PC-3 (cell line): ENCODE measurements around the gene RXYLT1. TPM values are rescaled to one million over a fixed set of nuclear protein-coding genes. Genes with fewer than 3 reads are reported as not detected.

Source experiments
- ATAC-seq: fragments of 200-7000 bp; cut with Tn5 transposase; 2 replicates; pipeline ENCODE4 v1.9.1; 2020; ENCODE audit warnings: mild to moderate bottlenecking, moderate library complexity
- BruUV-seq: library from RNA; stranded (reverse); fragments of 400-500 nt; replicated peaks from 2 replicates; lab custom pipeline; 2021; lab: Mats Ljungman, UMichigan
- CTCF ChIA-PET: fragments of 300-600 bp; sonication (Branson Sonifier 250); formaldehyde crosslinking; loops from one replicate; lab custom pipeline; 2022; ENCODE audit warnings: antibody characterized with exemption; lab: Charles Lee
- POLR2A ChIA-PET: fragments of 300-600 bp; sonication (Branson Sonifier 250); formaldehyde crosslinking; loops from one replicate; lab custom pipeline; 2022; ENCODE audit warnings: antibody characterized with exemption; ENCODE audit not compliant: unreplicated experiment; lab: Charles Lee
- DNase-seq: peaks from one replicate; pipeline ENCODE4 v3.0.0-alpha.2; 2015
- H2AFZ ChIP-seq: fragments of 300-600 bp; sonication (generic); 2 replicates; pipeline ENCODE4 v1.6.0; 2016; ENCODE audit warnings: antibody characterized with exemption, low read length
- H3F3A ChIP-seq: fragments of 300-600 bp; sonication (generic); one replicate; pipeline ENCODE4 v1.6.0; 2017; ENCODE audit warnings: antibody characterized with exemption, low read length, control low read depth, mild to moderate bottlenecking; ENCODE audit not compliant: unreplicated experiment
- H3K27ac ChIP-seq: fragments of 300-600 bp; sonication (generic); 2 replicates; pipeline ENCODE4 v1.5.1; 2016; ENCODE audit warnings: mild to moderate bottlenecking, low read length
- H3K27me3 ChIP-seq: fragments of 300-600 bp; sonication (generic); 2 replicates; pipeline ENCODE4 v1.6.1; 2016; ENCODE audit warnings: low read length, mixed read lengths
- H3K36me3 ChIP-seq: fragments of 300-600 bp; sonication (generic); 2 replicates; pipeline ENCODE4 v1.6.1; 2016; ENCODE audit warnings: low read depth, mixed run types, low read length, mixed read lengths
- H3K4me1 ChIP-seq: fragments of 300-600 bp; sonication (generic); 2 replicates; pipeline ENCODE4 v1.5.1; 2016; ENCODE audit warnings: low read length; ENCODE audit not compliant: insufficient read depth
- H3K4me2 ChIP-seq: fragments of 300-600 bp; sonication (generic); 2 replicates; pipeline ENCODE4 v1.6.0; 2016; ENCODE audit warnings: low read length
- H3K4me3 ChIP-seq: fragments of 300-600 bp; sonication (generic); 2 replicates; pipeline ENCODE4 v1.5.1; 2016; ENCODE audit warnings: mild to moderate bottlenecking, low read length, mixed read lengths
- H3K79me2 ChIP-seq: fragments of 300-600 bp; sonication (generic); 2 replicates; pipeline ENCODE4 v1.6.1; 2017; ENCODE audit warnings: low read length, mixed read lengths
- H3K9ac ChIP-seq: fragments of 300-600 bp; sonication (generic); 2 replicates; pipeline ENCODE4 v1.6.0; 2016; ENCODE audit warnings: mild to moderate bottlenecking, low read length
- H3K9me2 ChIP-seq: fragments of 300-600 bp; sonication (generic); replicated peaks from 2 replicates; pipeline ENCODE4 v1.6.1; 2016; ENCODE audit warnings: mixed run types, low read length, mixed read lengths
- H3K9me3 ChIP-seq: fragments of 300-600 bp; sonication (generic); 2 replicates; pipeline ENCODE4 v1.6.1; 2016; ENCODE audit warnings: low read length, mixed read lengths
- H4K20me1 ChIP-seq: fragments of 300-600 bp; sonication (generic); 2 replicates; pipeline ENCODE4 v1.6.1; 2016; ENCODE audit warnings: low read length, mixed read lengths
- EZH2 ChIP-seq: fragments of 300-600 bp; sonication (generic); IDR thresholded peaks from one replicate; pipeline ENCODE4 v1.6.1; 2017; ENCODE audit warnings: antibody characterized with exemption, mild to moderate bottlenecking, low read length; ENCODE audit not compliant: unreplicated experiment
- EZH2phosphoT487 ChIP-seq: fragments of 300-600 bp; sonication (generic); IDR thresholded peaks from 2 replicates; pipeline ENCODE4 v1.6.1; 2018; ENCODE audit warnings: mild to moderate bottlenecking, antibody characterized with exemption, low read length, borderline replicate concordance
- intact Hi-C: fragments of 100-400 bp; cut with micrococcal nuclease; formaldehyde crosslinking; loops from 2 replicates; pipeline ENCODE4 v1.9.0; 2023
- total RNA-seq: library from RNA; depleted of rRNA; stranded (reverse); fragments of >200 nt; gene quantifications from 2 replicates; pipeline ENCODE4 v1.2.3, GENCODE V29; 2014
- TF ChIP-seq, protein P1 (sequence below): fragments of 300-600 bp; sonication (generic); conservative IDR thresholded peaks from 2 replicates; pipeline ENCODE4 v1.5.1; 2017; ENCODE audit warnings: antibody characterized with exemption, low read depth, mild to moderate bottlenecking, low read length

The RXYLT1 gene
- total RNA-seq, 1 experiment from 2014 or later = 23.8 TPM

DNA sequence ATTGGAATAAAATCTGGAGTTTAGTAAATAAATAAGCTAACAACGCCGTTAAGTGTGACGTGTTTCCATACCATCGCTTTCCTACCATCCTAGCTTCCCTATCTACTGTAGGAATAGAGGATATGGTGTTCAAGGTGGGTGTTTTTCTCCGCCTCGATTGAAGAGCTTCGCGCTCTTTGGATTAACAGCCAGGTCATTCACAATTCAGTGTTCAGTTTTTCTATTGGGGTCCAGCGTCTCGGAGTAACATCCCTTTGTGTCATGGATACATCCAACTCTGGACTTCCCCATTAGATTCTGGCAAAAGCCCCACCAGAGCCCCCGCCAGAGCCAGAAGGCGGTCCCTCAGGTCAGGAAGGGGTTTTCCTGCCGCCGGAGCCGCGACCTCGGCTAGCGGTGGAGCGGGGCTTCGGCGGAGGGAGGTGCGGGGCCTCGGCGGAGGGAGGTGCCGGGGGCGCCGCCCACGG, 63.6 kb downstream of the RXYLT1 start:
- Histone ChIP-seq H3K27ac (no peak overlapping the region), H3K79me2 (peaks cover 43% of the 10 kb centered on the region), H3K4me2 (peak overlapping the region; percentile 82), H3K4me1 (peaks cover 9% of the 10 kb centered on the region), H3K9ac (peak overlapping the region; percentile 86), H3K36me3 (no peaks in the 10 kb centered on the region), H3K9me2 (no peaks in the 10 kb centered on the region), H3K27me3 (no peaks in the 10 kb centered on the region), H4K20me1 (peaks cover 6% of the 10 kb centered on the region; the same call in 1 of the 2 replicates), H3K9me3 (no peaks in the 10 kb centered on the region), H3F3A (no peaks in the 10 kb centered on the region), H3K4me3 (peak overlapping the region; percentile 89), H2AFZ (peak overlapping the region; percentile 84)
- TF ChIP-seq EZH2phosphoT487 (no peak), EZH2 (no peak)
- TF ChIP-seq, protein P1, sequence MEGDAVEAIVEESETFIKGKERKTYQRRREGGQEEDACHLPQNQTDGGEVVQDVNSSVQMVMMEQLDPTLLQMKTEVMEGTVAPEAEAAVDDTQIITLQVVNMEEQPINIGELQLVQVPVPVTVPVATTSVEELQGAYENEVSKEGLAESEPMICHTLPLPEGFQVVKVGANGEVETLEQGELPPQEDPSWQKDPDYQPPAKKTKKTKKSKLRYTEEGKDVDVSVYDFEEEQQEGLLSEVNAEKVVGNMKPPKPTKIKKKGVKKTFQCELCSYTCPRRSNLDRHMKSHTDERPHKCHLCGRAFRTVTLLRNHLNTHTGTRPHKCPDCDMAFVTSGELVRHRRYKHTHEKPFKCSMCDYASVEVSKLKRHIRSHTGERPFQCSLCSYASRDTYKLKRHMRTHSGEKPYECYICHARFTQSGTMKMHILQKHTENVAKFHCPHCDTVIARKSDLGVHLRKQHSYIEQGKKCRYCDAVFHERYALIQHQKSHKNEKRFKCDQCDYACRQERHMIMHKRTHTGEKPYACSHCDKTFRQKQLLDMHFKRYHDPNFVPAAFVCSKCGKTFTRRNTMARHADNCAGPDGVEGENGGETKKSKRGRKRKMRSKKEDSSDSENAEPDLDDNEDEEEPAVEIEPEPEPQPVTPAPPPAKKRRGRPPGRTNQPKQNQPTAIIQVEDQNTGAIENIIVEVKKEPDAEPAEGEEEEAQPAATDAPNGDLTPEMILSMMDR = no peak
- CTCF ChIA-PET = interaction anchor here (1.1 to 1.7 kb wide), 3 partner anchors 18 to 379 kb away, joined by 3 to 4 read pairs (median 3); partner anchors contain the start of gene KICS2
- DNase-seq (no peak), ATAC-seq (no peak)
- BruUV-seq = TSS peak; percentile 12
- intact Hi-C loops = no loop called here
- POLR2A ChIA-PET = interaction anchor here (0.6 kb wide), 1 partner anchor 173 kb away, joined by 3 read pairs; no protein-coding TSS in a partner anchor

GRCh38 chr12:63843721-63844390, 64.1 kb downstream of the RXYLT1 start:
- Histone ChIP-seq H3K4me3 (peak overlapping the region; percentile 89), H2AFZ (peak overlapping the region; percentile 84), H3K27ac (peak overlapping the region; percentile 61), H3K9ac (peak overlapping the region; percentile 86), H3K9me2 (no peaks in the 10 kb centered on the region), H3K4me1 (peaks cover 14% of the 10 kb centered on the region), H3K27me3 (no peaks in the 10 kb centered on the region), H3K36me3 (no peaks in the 10 kb centered on the region), H3K4me2 (peak overlapping the region; percentile 82), H3K79me2 (peaks cover 49% of the 10 kb centered on the region), H4K20me1 (peaks cover 6% of the 10 kb centered on the region; the same call in 1 of the 2 replicates), H3K9me3 (no peaks in the 10 kb centered on the region), H3F3A (no peaks in the 10 kb centered on the region)
- DNase-seq (peak; percentile 96), ATAC-seq (peak; percentile 81)
- intact Hi-C loops = loop anchor here (1.0 to 2.0 kb wide), 3 partner anchors 19 to 337 kb away; no protein-coding TSS in a partner anchor
- ChIA-PET POLR2A (interaction anchor here (0.5 to 0.7 kb wide), 7 partner anchors 17 to 338 kb away, joined by 3 to 4 read pairs (median 3); no protein-coding TSS in a partner anchor), CTCF (interaction anchor here (1.0 to 1.7 kb wide), 4 partner anchors 10 to 378 kb away, joined by 3 to 4 read pairs (median 3); partner anchors contain the start of gene KICS2)
- TF ChIP-seq, protein P1 = peak; percentile 85
- TF ChIP-seq EZH2 (no peak), EZH2phosphoT487 (peak; percentile 84)
- BruUV-seq = no TSS peak
